Activated T-cell treated with anti-CD3 and anti-CD28 coated beads, Interleukin-2, amount 50 U/mL, for 4 hours (primary cell): ENCODE measurements around the gene DUSP6. TPM values are rescaled to one million over a fixed set of nuclear protein-coding genes. Genes with fewer than 3 reads are reported as not detected.
A peak's percentile ranks its signal among the peaks of the same experiment; 100 is the strongest.

ENCODE experiments used
- ATAC-seq, 2 donors: fragments of 200-7000 bp; cut with Tn5 transposase; one replicate each; pipeline ENCODE4 v1.10.0; 2021
- DNase-seq: peaks from one replicate; pipeline ENCODE4 v3.0.0-alpha.2; 2020
- H3K27me3 Mint-ChIP-seq: one replicate; pipeline ENCODE4 v1.8.0; 2021; ENCODE audit warnings: low read depth, mixed read lengths
- H3K36me3 Mint-ChIP-seq: one replicate; pipeline ENCODE4 v1.8.0; 2022; ENCODE audit warnings: mixed read lengths; ENCODE audit not compliant: insufficient read depth
- H3K4me1 Mint-ChIP-seq: one replicate; pipeline ENCODE4 v1.8.0; 2021; ENCODE audit warnings: low read depth, mixed read lengths
- H3K4me3 Mint-ChIP-seq: one replicate; pipeline ENCODE4 v1.8.0; 2021; ENCODE audit warnings: mild to moderate bottlenecking, moderate library complexity, mixed read lengths
- H3K9me3 Mint-ChIP-seq: one replicate; pipeline ENCODE4 v1.8.0; 2021; ENCODE audit warnings: mixed read lengths
- total RNA-seq, 3 donors: library from RNA; stranded (reverse); gene quantifications; one replicate each; pipeline ENCODE4 v1.2.1, GENCODE V29; 2021

The DUSP6 gene
- total RNA-seq, 3 donors from 2014 or later: 73.6 to 114 (median 74.4) TPM

GRCh38 chr12:89319122-89319521 is 33.2 kb downstream of the DUSP6 start:
- no peak for ATAC-seq
- Mint-ChIP-seq H3K36me3 (peaks cover 2% of the 10 kb centered on the region), H3K27me3 (no peaks in the 10 kb centered on the region), H3K9me3 (no peaks in the 10 kb centered on the region), H3K4me3 (no peak overlapping the region), H3K4me1 (peaks cover 8% of the 10 kb centered on the region)
- no peak for DNase-seq

- no peak overlapping the region for H3K4me3 Mint-ChIP-seq
- H3K9me3 Mint-ChIP-seq: no peaks in the 10 kb centered on the region
- H3K36me3 Mint-ChIP-seq: peaks cover 2% of the 10 kb centered on the region
- H3K4me1 Mint-ChIP-seq: peaks cover 8% of the 10 kb centered on the region
- DNase-seq (no peak), ATAC-seq (no peak)
- no peaks in the 10 kb centered on the region for H3K27me3 Mint-ChIP-seq
These were observed 35.6 kb downstream of the DUSP6 start for GRCh38 chr12:89316705-89317139.

GRCh38 chr12:89314060-89314761 is 38.1 kb downstream of the DUSP6 start:
- DNase-seq (no peak), ATAC-seq (no peak)
- H3K9me3 Mint-ChIP-seq: no peaks in the 10 kb centered on the region
- H3K36me3 Mint-ChIP-seq: no peaks in the 10 kb centered on the region
- H3K27me3 Mint-ChIP-seq: no peaks in the 10 kb centered on the region
- no peak overlapping the region for H3K4me3 Mint-ChIP-seq
- peaks cover 14% of the 10 kb centered on the region for H3K4me1 Mint-ChIP-seq

DNA sequence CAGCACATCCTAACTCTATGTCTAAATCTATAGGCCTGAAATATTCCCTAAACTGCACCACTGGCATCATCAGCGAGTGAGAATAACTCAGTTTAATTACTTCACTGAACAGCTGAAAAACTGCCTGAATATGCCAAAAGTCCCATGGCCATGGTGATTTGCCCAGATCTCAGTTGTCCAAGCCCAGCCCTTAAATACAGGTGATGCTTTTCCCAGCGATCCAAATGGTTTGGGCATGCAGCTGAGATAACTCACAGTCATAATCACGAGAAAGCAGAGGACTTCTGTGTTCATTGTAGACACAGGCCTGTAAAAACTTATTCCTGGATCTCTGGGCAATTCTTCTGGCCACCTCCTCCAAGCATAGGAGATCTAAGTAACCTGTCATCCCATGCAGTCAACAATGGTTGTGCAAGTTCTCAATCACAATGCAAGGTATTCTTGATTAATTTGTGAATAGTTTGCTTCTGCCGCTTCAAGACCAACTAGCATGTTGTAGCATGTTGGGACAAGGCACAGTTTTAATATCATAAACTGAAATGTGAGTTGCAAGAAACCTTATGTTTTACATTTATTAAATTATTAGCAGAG is 40.5 kb downstream of the DUSP6 start:
- no peaks in the 10 kb centered on the region for H3K27me3 Mint-ChIP-seq
- ATAC-seq: no peak
- no peaks in the 10 kb centered on the region for H3K9me3 Mint-ChIP-seq
- no peak for DNase-seq
- H3K4me3 Mint-ChIP-seq: no peak overlapping the region
- H3K36me3 Mint-ChIP-seq: no peaks in the 10 kb centered on the region
- peaks cover 30% of the 10 kb centered on the region for H3K4me1 Mint-ChIP-seq

- no peak for ATAC-seq
- Mint-ChIP-seq H3K4me1 (peaks cover 27% of the 10 kb centered on the region), H3K4me3 (no peak overlapping the region), H3K27me3 (no peaks in the 10 kb centered on the region), H3K9me3 (no peaks in the 10 kb centered on the region), H3K36me3 (no peaks in the 10 kb centered on the region)
- no peak for DNase-seq
These were observed 42.5 kb downstream of the DUSP6 start for GRCh38 chr12:89309815-89310214.

GRCh38 chr12:89309440-89309802 is 42.9 kb downstream of the DUSP6 start:
- DNase-seq: no peak
- ATAC-seq: no peak
- no peaks in the 10 kb centered on the region for H3K9me3 Mint-ChIP-seq
- H3K27me3 Mint-ChIP-seq: no peaks in the 10 kb centered on the region
- peaks cover 27% of the 10 kb centered on the region for H3K4me1 Mint-ChIP-seq
- H3K36me3 Mint-ChIP-seq: no peaks in the 10 kb centered on the region
- H3K4me3 Mint-ChIP-seq: no peak overlapping the region

DNA sequence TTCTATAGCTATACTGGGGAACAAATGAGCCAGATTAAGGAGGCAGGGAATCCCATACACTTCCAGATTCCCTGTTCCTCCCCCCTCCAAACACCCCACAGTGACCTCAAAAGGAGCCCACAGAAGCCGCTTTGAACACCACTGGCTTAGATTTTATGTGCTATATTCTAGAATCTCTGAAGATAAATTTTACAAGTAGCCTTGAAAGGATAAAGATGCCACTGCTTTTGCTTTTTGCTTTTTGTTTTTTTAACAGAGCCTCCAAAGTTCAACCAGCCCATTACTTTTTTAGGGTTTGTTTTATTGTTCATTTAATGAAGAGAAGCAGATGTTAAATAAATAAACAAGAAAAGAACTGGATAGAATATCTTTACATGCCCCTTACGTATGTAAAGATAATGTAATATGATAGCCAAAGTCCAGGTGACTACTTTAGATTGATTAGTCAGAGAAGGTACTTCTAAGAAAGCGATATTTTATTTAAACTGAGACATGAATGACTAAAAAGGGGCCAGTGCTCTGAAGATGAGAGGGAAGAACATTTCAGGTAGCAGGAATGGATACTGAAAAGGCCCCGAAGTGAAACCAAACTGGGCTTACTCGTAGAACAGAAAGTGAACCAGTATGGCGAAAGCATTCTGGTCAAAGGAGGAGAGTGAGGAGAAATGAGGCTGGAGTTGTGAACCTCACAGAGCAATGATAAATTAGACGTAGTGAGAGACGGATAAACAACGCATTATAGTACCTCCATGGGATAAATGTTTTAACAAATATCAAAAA is 44.6 kb downstream of the DUSP6 start:
- Mint-ChIP-seq H3K36me3 (no peaks in the 10 kb centered on the region), H3K4me1 (peaks cover 27% of the 10 kb centered on the region), H3K9me3 (no peaks in the 10 kb centered on the region), H3K27me3 (no peaks in the 10 kb centered on the region), H3K4me3 (no peak overlapping the region)
- no peak for DNase-seq
- peak in 1 of 2 donors; percentile 48 for ATAC-seq

- Mint-ChIP-seq H3K4me3 (no peak overlapping the region), H3K9me3 (no peaks in the 10 kb centered on the region)
- DNase-seq: no peak
These were observed 45.4 kb downstream of the DUSP6 start for GRCh38 chr12:89306827-89307473.

DNA sequence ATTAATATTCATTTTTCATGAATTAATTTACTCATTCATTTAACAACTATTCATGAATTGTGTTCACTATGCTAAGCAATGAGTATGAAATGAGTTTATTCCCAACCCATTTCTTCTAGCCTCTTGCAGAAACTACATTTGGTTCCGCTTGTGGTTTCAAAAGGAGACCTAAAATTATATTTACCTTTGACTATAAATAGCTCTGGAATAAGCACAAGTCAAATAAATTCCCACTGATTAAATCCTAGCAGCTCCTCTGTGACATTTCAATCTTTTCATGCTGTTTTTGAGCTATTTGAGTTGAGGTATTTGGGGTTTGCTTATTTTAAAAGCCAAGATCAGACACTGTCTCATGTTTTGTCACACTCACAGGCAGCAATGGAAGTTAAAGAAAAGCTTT is 46.9 kb downstream of the DUSP6 start:
- no peaks in the 10 kb centered on the region for H3K36me3 Mint-ChIP-seq
- DNase-seq (no peak), ATAC-seq (no peak)
- no peaks in the 10 kb centered on the region for H3K27me3 Mint-ChIP-seq
- no peak overlapping the region for H3K4me3 Mint-ChIP-seq
- H3K4me1 Mint-ChIP-seq: peaks cover 27% of the 10 kb centered on the region
- no peaks in the 10 kb centered on the region for H3K9me3 Mint-ChIP-seq

More at GRCh38 chr12:89306827-89307473, 45.4 kb downstream of the DUSP6 start:
- no peak for ATAC-seq
- Mint-ChIP-seq H3K27me3 (no peaks in the 10 kb centered on the region), H3K4me1 (peaks cover 27% of the 10 kb centered on the region), H3K36me3 (no peaks in the 10 kb centered on the region)

GRCh38 chr12:89299931-89300330 is 52.4 kb downstream of the DUSP6 start:
- Mint-ChIP-seq H3K9me3 (peaks cover 3% of the 10 kb centered on the region), H3K4me1 (no peaks in the 10 kb centered on the region), H3K4me3 (no peak overlapping the region), H3K27me3 (peaks cover 2% of the 10 kb centered on the region), H3K36me3 (no peaks in the 10 kb centered on the region)
- no peak for DNase-seq
- no peak for ATAC-seq

DNA sequence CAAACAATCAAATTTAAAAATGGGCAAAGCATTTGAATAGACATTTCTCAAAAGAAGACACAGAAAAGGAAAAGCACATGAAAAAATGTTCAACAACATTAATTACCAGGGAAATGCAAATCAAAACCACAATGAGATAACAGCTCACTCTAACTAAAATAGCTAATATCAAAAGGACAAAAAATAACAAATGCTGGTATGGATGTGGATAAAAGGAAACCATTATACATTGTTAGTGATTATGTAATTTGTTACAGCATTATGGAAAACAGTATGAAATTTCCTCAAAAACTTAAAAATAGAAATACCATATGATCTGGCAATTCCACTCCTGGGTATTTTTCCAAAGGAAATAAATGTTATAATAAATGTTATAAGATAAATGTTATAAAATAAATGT is 52.9 kb downstream of the DUSP6 start:
- Mint-ChIP-seq H3K4me1 (no peaks in the 10 kb centered on the region), H3K36me3 (no peaks in the 10 kb centered on the region), H3K9me3 (peaks cover 3% of the 10 kb centered on the region), H3K27me3 (peaks cover 4% of the 10 kb centered on the region), H3K4me3 (no peak overlapping the region)
- DNase-seq (no peak), ATAC-seq (no peak)

Other genes with a start within 250 kb of the DUSP6 start
- 1 to 10 TPM; 4.1 to 7.1 (median 5.5) TPM for gene GALNT4, start 172.3 kb upstream of the DUSP6 start, total RNA-seq
- gene POC1B, start 173.5 kb upstream of the DUSP6 start, total RNA-seq: 10 to 100 TPM; 12.2 to 14.5 (median 12.9) TPM